Brain microvascular endothelial cell (primary cell): ENCODE data around the gene UGT1A6.

Experiments
- DNase-seq: peaks from one replicate; pipeline ENCODE4 v3.0.0-alpha.2; 2020
- H3K27ac ChIP-seq: fragments of 250-450 bp; sonication (Bioruptor Pico); 2 replicates; pipeline ENCODE4 v1.5.1; 2020; ENCODE audit warnings: mild to moderate bottlenecking, moderate library complexity
- H3K27me3 ChIP-seq: fragments of 250-450 bp; sonication (Bioruptor Pico); replicated peaks from 2 replicates; pipeline ENCODE4 v1.5.1; 2020; ENCODE audit warnings: mild to moderate bottlenecking
- H3K36me3 ChIP-seq: fragments of 250-450 bp; sonication (Bioruptor Pico); replicated peaks from 2 replicates; pipeline ENCODE4 v1.5.1; 2020; ENCODE audit warnings: mild to moderate bottlenecking
- H3K4me3 ChIP-seq: 2 replicates; pipeline ENCODE4 v1.5.1; 2011; ENCODE audit warnings: low read depth, mild to moderate bottlenecking, control low read depth, low read length, moderate library complexity
- in situ Hi-C: cut with HindIII; loops from 2 replicates; pipeline ENCODE4 v1.10.0; 2017; ENCODE audit warnings: low sequenced_read_pairs, low pct_ligation_motif_present
- TF ChIP-seq, protein P1 (sequence below): IDR thresholded peaks from 2 replicates; pipeline ENCODE4 v1.5.1; 2011; ENCODE audit warnings: low read depth, mild to moderate bottlenecking, moderate library complexity, low read length, control low read depth, inconsistent platforms; ENCODE audit errors: missing control alignments

Gene UGT1A6

GRCh38 chr2:233780771-233781170 lies 88.1 kb downstream of the UGT1A6 start:
- Histone ChIP-seq H3K27me3 (no peaks in the 10 kb centered on the region), H3K36me3 (no peaks in the 10 kb centered on the region), H3K4me3 (no peak overlapping the region), H3K27ac (no peak overlapping the region)
- in situ Hi-C loops: no loop called here
- DNase-seq: no peak
- TF ChIP-seq, protein P1, sequence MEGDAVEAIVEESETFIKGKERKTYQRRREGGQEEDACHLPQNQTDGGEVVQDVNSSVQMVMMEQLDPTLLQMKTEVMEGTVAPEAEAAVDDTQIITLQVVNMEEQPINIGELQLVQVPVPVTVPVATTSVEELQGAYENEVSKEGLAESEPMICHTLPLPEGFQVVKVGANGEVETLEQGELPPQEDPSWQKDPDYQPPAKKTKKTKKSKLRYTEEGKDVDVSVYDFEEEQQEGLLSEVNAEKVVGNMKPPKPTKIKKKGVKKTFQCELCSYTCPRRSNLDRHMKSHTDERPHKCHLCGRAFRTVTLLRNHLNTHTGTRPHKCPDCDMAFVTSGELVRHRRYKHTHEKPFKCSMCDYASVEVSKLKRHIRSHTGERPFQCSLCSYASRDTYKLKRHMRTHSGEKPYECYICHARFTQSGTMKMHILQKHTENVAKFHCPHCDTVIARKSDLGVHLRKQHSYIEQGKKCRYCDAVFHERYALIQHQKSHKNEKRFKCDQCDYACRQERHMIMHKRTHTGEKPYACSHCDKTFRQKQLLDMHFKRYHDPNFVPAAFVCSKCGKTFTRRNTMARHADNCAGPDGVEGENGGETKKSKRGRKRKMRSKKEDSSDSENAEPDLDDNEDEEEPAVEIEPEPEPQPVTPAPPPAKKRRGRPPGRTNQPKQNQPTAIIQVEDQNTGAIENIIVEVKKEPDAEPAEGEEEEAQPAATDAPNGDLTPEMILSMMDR: no peak

DNA sequence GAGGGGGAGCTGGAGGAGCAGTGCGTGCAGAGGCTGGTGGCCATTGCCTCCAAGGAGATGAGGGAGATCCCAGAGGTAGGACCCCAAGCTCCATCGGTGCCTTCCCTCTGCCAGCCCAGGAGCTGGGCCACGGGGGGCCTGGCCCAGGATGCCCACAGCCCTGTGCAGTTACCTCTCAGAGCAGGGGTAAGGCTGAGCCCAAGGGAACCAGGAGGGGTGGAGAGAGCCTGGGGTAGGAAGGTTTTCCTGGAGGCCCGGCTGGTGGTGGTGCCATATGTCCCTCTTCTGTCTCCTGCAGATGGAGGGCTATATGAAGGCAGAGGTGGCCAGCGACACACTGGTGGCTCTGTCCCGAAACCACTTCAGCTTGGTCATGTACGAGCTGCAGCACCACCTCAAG lies 96.9 kb downstream of the UGT1A6 start:
- H3K4me3 ChIP-seq: no peak overlapping the region
- no peak overlapping the region for H3K27ac ChIP-seq
- TF ChIP-seq, protein P1: no peak
- no peaks in the 10 kb centered on the region for H3K36me3 ChIP-seq
- no peaks in the 10 kb centered on the region for H3K27me3 ChIP-seq
- in situ Hi-C loops: no loop called here
- DNase-seq: no peak

DNA sequence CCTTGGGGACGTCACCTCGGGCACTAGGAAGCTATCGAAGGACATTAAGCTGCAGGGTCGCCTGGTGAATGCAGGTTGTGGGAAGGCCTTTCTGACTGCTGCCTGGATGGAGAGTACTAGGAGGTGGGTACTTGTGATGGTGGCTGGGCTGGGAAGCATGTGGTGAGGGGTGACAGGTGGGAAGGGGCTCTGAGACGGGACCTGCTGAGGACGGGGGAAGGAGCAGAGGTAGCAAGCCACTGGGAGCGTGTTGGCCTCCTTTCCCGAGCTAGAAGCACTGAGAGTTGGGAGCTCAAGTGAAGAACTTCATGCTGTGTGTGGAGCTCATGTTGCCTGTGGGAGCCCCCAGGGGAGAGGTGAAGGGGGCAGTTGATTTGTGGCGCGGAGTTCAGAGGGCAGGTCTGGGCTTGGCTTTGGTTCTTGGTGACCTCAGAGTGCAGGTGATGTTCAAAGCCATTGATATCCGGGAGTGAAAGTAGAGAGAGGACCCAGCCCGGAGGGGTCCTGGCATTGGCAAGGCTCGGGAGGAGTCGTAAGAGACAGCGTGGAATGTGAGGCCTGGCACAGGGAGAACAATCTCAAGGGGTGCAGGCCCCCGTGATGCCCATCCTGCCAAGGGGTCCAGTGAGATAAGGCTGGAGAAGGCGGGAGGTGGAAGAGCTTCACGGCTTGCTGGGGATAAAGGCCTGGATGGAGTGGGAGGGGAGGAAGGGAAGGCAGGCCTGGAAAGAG lies 98.6 kb downstream of the UGT1A6 start:
- TF ChIP-seq, protein P1: no peak
- H3K36me3 ChIP-seq: no peaks in the 10 kb centered on the region
- H3K27ac ChIP-seq: no peak overlapping the region
- no peak for DNase-seq
- in situ Hi-C loops: no loop called here
- H3K27me3 ChIP-seq: no peaks in the 10 kb centered on the region
- no peak overlapping the region for H3K4me3 ChIP-seq

- H3K36me3 ChIP-seq: no peaks in the 10 kb centered on the region
- in situ Hi-C loops: no loop called here
- no peak for DNase-seq
- H3K4me3 ChIP-seq: no peak overlapping the region
- no peak overlapping the region for H3K27ac ChIP-seq
- no peaks in the 10 kb centered on the region for H3K27me3 ChIP-seq
- TF ChIP-seq, protein P1: no peak
These were observed 99.2 kb downstream of the UGT1A6 start for GRCh38 chr2:233791883-233792329.

DNA sequence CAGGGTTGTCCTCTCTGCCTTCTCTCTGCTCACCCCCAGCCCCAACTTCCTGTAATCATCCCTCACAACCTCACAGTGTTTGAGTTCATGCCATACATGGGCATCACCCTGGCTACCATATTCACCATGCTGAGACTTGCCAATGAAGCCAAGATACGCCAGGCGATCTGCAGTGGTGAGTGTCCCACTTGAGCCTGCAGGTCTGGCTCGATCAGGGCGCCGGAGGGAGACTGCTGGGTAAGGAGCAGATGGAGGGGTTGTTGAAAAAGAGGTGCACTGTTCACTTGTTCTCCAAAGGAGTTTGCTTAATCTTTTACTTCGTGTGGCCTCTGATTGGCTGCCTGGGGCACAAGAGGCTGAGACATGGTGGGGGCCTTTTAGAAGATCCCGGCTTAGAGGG lies 100.0 kb downstream of the UGT1A6 start:
- no peak for DNase-seq
- in situ Hi-C loops: no loop called here
- no peak overlapping the region for H3K27ac ChIP-seq

More for the DNA sequence above, 100.0 kb downstream of the UGT1A6 start:
- Histone ChIP-seq H3K36me3 (no peaks in the 10 kb centered on the region), H3K4me3 (no peak overlapping the region), H3K27me3 (no peaks in the 10 kb centered on the region)
- TF ChIP-seq, protein P1: no peak
